Stimulated activated CD4-positive, alpha-beta T cell treated with anti-CD3 and anti-CD28 coated beads, Interleukin-2, amount 100 ng/mL, for 24 hours (primary cell): ENCODE results near the gene MAP2K2.
"Not testable (repeated sequence)": the region's sequence is repeated elsewhere in the genome, so short reads cannot be mapped to it uniquely, and the experiment has no call there.

ENCODE experiments used
- DNase-seq, 2 donors: peaks; one replicate each; pipeline ENCODE4 v3.0.0-alpha.2; 2020

Gene MAP2K2

DNA sequence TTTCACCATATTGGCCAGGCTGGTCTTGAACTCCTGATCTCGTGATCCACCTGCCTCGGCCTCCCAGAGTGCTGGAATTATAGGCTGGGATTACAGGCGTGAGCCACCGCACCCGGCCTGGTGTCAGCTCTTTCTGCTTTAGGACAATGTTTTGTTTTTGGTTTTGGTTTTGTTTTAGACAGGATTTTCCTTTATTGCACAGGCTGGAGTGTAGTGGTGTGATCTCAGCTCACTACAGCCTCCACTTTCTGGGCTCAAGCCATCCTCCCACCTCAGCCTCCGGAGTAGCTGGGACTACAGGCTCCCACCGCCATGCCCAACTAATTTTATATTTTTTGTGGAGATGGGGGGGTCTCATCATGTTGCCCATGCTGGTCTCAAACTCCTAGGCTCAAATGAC lies 5.1 kb upstream of the MAP2K2 start:
- DNase-seq, result not testable (repeated sequence)

DNA sequence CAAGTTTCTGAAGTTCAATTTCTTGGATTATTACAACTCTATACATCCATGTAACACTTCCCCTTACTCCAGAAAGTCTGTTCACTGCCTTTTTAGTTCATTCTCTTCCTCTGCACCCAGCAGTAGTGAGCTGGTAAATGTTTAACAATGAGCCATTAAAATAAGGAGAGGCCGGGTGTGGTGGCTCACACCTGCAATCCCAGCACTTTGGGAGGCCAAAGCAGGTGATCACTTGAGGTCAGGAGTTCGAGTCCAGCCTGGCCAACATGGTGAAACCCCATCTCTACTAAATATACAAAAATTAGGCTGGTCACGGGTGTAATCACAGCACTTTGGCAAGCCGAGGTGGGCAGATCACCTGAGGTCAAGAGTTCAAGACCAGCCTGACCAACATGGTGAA lies 3.4 kb upstream of the MAP2K2 start:
- not testable (repeated sequence) for DNase-seq

DNA sequence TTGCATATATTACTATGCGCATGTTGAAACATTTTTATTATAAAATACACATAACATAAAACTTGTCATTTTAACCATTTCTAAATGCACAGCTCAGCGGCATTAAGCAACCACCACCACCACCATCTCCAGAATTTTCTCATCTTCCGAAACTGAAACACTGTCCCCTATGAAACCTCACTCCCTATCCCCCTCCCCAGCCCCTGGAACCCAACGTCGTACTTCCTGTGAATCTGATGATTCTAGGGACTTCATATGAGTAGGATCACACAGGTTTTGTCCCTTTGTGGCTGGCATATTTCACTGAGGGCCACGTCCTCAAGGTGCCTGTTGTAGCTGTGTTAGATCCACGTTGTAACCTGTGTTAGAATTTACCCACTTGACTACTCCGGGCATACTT lies 716 bp upstream of the MAP2K2 start:
- no peak for DNase-seq

DNA sequence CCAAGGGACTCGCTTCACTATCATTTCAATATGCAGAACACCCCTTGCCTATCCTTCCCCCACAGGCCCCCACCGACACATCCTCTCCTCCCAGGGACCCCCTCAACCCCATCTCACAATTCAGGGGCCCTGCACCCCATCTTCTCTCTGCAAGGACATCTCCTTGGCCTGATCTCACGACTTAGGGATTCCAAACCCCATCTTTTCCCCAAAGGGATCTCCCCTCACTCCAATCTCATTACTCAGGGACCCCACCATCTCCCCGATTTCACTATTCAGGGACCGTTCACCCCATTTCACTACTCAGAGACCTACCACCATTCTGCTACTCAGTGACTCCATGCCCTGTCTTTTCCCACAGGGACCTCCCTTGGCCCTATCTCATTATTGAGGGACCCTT lies 1.4 kb downstream of the MAP2K2 start:
- no peak for DNase-seq

DNA sequence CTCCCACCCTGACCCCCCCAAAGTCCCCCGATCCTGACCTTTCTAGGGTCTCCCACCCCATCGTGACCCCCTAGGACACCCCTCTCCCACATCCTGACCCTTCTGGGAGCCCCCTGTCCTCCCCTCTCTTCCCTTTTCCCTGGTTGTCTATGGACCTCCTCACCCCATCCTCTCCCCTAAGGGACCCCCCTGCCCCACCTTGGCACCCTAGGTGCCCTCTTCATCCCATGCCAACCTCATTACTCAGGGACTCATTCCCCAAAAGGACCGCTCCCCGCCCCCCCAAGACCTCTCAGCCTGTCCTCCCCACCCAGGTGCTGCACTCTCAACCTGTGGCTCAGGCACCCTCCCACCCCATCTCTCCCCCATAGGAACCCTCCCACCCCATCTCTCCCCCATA lies 2.1 kb downstream of the MAP2K2 start:
- no peak for DNase-seq

DNA sequence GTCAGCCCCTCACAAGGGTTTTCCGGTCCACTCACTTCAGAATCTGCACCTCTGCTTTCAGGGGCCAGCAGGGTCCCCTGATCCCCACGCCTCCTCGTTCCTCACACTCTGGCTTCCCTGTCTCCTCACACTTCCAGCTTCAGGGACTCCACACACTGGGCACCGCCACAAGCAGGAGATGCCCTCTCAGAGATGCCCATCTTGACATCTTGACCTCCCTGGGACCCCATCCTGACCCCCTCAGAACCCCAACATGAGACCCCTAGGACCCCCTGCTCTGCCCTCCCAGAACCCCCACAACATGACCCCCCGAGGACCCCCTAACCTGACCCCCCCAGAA lies 2.7 kb downstream of the MAP2K2 start:
- DNase-seq, result no peak

DNA sequence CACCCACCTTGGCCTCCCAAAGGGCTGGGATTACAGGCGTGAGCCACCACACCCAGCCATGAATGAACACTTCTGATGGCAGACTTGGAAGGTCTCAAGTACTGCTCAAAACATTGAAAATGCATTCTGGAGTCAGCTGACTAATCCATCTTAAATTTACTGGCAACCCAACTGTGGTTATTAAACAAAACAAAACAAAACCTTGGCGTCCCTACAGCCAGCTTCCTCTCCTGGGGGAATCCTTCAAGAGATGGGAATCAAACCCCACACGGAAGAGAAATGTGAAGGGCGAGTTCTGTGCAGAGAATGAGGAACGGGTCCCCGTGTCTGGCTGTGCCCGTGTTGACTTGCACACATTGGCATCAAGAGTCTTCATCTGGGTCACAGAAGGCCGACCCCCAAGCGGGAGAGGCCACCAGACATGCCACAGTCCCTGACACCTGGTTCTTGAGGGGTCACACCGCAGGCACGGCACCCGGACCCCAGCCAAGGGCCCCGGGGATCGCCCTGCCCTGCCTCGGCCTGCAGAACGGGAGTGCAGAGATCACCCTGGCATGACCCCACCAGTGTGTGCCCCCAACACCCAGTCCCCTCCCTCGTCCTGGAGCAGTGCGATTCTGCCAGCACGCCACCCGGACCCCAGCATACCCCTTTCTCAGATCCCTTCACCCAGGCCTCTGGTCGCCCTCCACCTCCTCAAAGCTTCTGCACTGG lies 3.2 kb downstream of the MAP2K2 start:
- DNase-seq, result no peak

DNA sequence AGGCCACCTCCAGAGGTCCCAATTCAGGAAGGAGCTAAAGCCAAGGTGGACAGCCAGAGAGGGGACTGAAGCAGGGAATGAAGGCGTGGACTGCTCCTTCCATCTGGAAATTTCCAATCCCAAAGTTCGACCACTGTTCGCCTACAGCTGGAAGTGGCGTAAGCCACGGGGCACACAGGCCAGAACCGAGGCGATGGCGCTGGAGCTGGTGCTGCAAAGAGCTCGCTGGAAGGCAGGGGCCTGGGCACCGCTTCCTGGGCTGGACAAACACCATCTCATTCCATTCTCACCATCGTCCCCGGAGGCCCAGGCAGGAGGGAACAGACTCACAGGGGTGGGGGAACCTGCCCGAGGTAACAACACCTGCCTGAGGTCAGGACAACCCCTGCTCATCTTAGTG lies 4.2 kb downstream of the MAP2K2 start:
- DNase-seq, result no peak

DNA sequence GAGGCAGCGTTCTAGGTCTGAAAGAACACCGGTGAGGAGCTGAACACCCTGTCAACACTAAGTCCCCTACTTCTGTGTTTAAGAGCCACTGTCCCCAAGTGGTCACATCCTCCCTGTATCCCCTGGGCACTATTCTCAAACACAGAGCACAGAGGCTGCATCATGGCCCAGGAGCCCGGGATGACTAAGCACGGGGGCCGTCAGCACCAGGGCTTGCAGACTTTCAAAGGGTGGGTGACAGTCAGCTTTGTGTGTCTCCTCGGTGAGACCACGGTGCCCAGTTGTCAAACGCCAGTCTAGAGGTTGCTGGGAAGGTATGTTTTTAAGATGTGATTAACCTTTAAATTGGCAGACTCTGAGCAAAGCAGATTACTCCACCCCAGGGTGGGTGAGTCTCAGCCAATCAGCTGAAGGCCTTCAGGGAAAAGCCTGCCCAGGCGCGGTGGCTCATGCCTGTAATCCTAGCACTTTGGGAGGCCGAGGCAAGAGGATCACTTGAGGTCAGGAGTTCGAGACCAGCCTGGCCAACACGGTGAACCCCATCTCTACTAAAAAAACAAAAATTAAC lies 8.0 kb downstream of the MAP2K2 start:
- DNase-seq, result no peak

DNA sequence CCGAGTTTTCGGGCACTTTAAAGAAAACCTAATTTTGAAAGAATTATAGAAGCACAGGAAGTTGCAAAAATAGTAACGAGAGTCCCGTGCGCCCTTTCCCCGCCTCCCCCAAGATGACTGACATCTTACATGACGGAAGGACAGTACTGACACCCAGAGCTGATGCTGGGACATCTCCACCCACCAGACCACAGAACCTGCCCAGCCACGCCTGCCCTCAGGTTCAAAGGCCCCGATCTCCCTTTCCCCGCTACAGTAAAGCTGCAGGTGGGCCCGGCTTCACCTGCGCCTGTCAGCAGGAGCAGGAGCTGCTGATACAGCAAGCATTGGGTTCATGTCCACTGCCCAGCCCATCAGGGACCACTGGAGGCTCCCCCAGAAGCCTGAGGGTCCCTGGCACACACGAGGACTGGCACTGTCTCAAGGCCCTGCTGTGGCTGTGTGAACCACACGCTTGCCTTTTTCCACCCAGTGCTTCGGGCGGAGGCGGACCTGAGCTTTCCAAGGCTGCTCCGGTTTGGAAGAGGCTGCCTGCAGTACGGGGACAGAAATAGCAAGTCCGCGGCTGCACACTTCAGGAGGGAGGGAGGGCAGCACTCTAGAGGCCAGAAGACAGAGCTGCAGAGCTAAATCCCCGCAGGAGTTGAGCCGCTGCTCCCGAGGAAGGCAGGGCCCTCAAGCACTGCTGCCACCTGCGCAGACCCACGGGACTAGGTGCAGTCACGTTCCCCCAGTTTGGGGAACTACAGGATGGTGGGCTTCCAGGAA lies 8.7 kb downstream of the MAP2K2 start:
- peak; percentile 58 to 59 for DNase-seq

DNA sequence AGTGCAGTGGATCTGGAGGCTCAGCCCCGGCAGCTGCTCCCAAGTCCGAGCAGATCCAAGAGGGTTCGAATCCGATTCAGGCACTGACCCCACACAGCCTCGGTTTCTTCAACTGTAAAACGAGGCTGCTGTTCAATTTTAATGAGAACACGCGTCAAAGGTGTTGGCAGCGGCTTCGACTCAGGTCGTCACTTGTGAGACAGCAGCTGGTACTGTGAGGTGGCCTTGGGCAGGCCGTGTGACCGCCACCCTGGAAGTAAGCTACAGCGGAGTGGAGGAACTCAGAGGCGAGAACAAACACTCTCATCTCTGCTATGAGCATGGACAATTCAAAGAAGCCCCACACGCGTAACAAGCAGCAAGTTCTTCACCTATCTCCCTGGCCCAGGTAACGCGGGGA lies 9.7 kb downstream of the MAP2K2 start:
- DNase-seq, result no peak

DNA sequence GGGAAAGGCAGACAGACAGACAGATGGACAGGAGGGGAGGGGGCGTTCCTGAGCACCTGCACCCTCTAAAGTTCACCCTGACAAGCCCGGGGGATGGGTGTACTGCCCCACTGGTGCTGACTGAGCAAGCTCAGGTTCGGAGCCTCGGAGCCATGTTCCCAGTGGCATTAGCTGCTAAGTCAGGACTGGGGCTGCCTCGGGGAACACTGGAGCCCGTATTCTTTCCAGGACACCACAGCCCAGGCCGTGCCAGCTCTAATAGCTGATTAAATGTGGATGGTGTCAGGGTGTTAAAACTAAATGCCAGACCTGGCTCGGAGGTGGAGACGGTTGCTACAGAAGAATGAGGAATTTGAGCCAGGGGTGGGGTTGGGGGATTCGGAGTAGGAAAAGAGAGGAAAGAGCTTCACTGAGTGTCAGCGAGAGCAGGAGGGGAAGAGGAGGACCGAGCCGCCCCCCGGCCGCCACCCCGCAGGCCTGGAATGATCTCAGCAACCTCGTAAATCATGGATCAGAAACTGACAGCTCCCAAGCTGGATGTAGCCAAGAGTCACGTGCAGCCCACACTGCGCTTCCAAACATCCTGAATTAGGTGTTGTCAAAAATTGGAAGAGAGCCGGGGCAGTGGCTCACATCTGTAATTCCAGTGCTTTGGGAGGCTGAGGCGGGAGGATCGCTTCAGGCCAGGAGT lies 10.4 kb downstream of the MAP2K2 start:
- no peak for DNase-seq

DNA sequence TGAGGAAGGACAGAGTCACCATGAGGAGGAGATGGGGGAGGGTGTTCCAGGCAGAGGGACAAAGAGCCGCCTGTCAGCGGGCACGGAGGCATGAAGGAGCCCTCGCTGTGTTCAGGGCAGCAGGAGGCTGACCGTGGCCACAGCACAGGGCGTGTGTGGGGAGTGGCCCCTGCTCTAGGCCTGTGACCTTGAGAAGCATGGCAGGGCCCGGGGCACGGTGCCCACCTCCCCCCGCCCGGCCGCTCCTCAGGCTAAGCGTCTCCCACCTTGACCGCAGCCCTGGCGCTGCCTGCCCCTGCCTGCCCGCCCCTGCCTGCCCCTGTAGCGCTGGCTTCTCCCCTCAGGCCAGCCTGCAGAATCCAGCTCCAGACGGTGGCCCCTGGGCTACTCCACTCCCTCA lies 11.6 kb downstream of the MAP2K2 start:
- no peak for DNase-seq

DNA sequence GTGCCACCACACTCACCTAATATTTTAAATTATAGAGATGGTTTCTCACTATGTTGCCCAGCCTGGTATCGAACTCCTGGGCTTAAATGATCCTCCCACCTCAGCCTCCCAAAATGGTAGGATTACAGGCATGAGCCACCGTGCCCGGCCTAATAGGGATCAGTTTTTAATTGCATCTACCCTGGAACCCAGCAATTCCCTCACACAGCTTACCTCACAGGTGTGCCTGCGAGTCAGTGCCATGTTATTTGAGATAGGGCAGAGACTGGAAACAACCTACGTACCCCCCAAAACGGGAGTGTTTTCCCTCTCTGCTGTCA lies 14.3 kb downstream of the MAP2K2 start:
- DNase-seq, result no peak

DNA sequence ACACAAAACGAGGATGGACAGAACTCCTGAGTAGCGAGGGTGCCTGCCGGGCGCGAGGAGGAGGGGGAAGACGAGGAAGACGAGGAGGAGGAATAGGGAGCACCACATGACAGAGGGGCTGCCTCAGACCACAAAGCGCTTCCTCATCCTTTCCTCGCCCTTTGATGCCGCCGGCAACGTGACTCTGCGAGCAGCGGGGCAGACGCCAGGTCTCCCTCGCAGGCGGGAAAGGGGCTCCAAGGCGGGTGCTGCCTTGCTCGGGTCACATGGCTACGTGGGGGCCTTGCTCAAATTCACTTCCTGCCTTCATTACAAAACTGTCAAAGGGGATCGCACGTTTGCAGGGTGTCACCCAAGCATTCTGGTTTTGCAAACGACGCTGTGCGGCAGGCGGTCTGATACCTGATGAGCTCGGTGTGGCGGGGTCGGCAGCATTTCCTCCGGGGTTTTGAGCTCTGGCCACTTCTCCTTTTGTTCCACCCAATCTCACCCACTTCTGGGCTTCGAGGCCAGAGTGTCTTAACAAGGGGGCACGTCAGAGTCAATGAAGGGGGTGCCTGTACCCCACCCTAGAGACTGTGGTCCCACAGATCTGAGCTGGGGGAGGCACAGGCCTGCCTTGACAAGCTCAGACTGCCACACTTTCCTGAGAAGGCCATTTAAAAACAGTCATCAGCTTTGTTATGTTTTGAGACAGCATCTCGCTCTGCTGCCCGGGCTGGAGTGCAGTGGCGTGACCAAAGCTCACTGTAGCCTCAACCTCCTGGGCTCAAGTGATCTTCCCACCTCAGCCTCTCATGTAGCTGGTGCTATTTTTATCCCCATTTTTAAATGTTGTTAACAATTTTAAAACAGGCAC lies 14.9 kb downstream of the MAP2K2 start:
- peak; percentile 46 to 55 for DNase-seq

DNA sequence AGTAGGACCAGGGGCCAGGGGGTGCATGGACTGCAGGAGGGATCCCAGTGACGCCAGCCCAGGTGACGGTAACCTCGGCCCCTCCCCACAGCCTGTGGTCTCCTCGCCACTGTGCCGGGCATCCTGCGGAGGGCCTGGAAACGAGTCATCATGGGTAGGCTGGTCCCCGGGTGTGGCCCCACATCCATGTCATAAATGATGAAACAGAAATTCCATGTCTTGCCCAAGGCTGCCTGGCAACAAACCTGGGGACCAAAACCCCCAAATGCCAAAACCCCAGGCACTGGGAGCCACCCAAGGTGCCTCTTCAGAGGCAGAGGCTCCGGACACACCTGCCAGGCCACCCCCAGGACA lies 20.9 kb downstream of the MAP2K2 start:
- DNase-seq, result no peak

DNA sequence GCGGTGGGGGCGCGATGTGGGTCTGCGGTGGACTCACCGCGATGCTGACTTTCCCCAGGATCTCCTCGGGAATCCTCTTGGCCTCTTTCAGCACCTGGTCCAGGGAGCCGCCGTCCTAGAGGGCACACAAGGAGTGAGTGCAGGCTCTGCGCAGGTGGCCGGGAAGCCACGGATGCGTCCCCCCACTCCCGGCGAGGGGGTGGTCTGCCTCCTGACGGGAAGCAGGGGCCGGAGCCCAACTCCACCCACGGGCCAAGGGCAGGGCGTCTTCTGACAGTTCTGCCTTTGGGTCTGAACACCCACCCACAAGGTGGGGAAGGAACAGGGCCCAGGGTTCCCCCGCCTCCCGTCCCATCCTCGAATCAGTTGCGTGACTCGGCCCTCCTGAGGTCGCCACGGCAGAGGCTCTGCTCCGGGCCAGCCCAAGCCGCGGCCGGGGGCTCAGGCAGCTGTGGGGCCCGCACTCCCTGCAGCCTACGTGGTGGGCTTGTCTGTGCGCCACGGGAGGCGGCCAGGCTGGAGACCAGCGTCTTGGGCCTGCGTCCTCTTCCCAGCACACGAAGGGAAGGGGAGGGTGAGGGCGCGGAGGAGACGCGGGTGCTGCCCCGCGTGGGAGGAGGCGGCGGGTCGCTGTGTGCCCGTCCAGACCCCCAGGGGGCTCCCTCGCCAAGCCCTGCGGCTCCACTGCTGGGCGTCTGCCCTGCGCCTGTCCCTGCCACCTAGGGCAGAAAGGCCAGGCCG lies 21.4 kb downstream of the MAP2K2 start:
- no peak for DNase-seq

DNA sequence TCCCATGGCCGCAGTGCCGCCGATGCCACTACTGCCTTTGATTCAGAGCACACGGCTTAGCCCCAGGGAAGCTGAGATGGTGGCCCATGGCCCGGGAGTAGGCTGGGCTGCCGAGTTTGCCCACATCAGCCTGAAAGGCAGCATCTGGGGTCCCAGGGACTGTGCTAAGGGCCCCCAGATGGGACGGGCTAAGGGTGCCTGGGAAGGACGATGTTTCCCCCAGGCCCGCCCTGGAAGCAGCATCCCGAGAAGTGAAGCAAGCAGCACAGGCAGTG lies 22.5 kb downstream of the MAP2K2 start:
- no peak for DNase-seq

DNA sequence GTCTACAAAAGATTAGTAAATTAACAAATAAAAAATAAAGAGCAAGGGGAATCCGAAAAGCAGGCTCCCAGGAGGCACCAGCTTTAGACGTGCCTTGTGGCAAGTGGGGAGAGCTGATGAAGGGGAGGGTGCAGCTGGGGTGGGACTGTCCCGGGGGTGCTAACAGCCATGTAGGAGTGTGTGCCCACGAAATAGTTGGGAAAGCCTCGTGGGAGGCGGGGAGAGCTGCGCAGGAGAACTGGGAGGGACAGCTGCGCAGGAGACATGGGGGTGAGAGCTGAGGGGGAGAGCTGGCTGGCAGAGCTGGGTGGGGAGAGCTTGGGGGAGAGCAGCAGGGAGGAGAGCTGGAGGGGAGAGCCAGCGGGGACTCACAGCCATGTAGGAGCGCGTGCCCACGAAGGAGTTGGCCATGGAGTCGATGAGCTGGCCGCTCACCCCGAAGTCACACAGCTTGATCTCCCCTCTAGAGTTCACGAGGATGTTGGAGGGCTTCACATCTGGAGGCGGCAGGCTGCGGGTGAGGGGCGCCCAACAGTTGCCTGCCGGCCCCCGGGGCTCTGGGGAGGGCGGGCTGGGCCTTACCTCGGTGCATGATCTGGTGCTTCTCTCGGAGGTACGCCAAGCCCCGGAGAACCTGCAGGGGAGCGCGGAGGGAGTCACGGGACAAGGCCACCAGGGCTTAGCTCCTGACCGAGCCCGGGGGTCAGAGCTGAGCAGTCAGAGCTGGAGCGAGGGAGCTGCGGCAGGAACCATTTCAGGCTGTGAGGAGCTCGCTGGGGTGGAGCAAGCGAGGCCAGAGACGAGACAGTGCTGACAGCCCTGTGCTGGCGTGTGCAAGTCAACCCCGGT lies 23.1 kb downstream of the MAP2K2 start:
- no peak for DNase-seq

DNA sequence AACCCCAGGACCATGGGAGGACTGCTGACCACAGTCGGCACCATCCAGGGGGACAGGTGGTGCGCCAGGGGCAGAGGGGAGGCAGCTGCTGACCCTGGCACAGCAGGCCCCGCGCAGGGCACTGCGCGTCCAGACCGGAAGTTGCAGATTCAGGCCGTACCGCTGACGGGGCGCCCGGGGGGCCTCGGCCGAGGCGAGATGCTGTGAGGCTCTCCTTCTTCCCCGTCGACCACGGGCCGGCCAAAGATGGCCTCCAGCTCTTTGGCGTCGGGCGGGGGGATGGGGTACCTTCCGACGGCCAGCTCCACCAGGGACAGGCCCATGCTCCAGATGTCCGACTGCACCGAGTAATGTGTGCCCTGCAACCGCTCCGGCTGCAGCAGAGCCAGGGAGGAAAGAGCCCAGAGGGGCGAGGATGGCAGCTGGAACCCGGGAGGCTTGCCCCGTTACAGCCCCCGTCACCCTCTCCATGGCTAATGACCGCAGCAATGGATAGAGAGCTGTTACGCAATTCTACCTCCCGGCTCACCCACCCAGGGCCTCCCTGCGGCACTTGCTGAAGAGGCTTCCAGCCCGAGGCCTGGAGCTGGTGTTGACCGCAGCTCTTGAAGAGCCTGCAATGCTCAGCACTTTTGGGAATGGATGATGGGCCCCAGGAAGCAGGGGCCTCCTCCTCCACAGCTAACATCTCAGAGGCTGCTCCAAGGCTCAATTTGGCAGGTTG lies 24.7 kb downstream of the MAP2K2 start:
- no peak for DNase-seq

DNA sequence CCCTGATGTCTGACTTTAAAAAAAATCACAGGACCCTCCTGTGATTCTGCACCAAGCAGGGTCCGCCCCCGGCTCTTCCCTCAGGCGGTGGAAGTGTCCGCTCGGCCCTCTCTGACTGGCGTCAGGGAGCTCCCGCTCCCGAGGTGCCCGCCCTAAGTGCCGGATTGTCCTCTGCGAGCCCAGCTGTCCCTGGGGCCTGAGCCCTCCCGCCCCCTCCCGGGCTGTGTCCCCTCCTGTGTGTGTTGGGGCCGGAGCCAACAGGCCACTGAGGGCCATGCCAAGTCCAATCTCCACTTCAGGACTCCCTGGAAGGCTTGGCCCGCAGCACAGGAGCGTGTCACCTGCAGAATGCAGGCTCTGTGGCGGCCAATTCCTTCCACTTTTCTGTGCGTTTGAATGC lies 25.4 kb downstream of the MAP2K2 start:
- no peak for DNase-seq
